Fibroblast of pulmonary artery (primary cell): Measurements from ENCODE around the gene OR10H5.
"Not testable (repeated sequence)": the region's sequence is repeated elsewhere in the genome, so short reads cannot be mapped to it uniquely, and the experiment has no call there.

ENCODE experiments used
- DNase-seq: peaks from one replicate; pipeline ENCODE4 v3.0.0-alpha.2; 2010; ENCODE audit warnings: low read depth
- H3K4me3 ChIP-seq: replicated peaks from 2 replicates; pipeline ENCODE4 v1.5.1; 2011; ENCODE audit warnings: low read depth, mild to moderate bottlenecking, control low read depth, low read length, moderate library complexity
- CTCF ChIP-seq: IDR thresholded peaks from 2 replicates; pipeline ENCODE4 v1.5.1; 2011; ENCODE audit warnings: mild to moderate bottlenecking, control low read depth, low read length, inconsistent platforms; ENCODE audit errors: missing control alignments

The OR10H5 gene

DNA sequence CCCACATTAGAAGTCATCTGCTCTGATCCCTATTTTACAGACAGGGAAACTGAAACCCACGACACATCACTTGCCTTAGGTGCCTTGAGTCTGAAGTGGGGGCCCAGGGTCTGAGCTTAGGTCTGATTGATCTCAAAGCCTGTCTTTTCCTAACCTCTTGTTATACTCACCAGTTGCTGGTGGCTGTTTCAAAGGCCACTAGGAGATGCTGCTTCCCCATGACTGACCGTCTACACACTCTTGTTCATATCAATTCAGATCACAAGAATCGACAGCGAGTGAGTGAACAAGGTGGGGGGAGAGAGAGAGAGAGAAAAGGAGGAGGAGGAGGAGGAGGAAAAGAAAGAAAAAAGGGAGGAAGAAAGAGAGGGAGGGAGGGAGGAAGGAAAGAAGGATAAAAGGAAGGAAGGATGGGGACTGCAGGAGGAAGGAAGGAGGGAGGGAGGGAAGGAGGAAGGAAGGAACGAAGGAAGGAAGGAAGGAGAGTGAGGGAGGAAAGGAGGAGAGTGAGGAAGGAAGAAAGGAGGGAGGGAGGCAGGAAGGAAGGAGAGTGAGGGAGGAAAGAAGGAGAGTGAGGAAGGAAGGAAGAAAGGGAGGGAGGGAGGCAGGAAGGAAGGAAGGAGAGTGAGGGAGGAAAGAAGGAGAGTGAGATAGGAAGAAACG, 24.7 kb downstream of the OR10H5 start:
- no peak for TF ChIP-seq CTCF
- no peak for DNase-seq
- no peak overlapping the region for H3K4me3 ChIP-seq

GRCh38 chr19:15813916-15814315, 26.5 kb downstream of the OR10H5 start:
- no peak for DNase-seq
- no peak for TF ChIP-seq CTCF
- H3K4me3 ChIP-seq: no peak overlapping the region

DNA sequence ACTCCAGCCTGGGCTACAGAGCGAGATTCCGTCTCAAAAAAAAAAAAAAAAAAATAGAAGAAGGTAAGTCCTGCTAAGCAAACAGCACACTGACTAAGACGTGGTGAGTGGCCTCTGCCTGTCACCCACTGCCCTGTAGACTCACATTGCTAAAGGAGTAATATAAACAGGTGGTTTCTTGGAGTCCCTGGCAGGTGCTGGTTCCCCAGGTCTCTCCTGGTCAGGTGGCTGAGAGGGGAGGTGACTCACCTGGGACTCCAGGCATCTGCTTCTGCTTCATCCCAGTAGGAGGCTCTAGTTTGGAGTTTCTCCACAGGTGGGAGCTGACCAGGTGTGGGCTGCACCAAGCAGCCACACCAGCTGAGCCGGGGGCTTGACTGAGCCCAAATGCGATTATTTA, 27.8 kb downstream of the OR10H5 start, which contains the start of gene OR10H1:
Gene OR10H1, minus strand, starts transcription at position 359 of the 400 bp plus-strand sequence. CDS start 7,627 bp downstream, outside the sequence.
- DNase-seq: no peak

GRCh38 chr19:15820646-15821045, 33.2 kb downstream of the OR10H5 start:
- TF ChIP-seq CTCF: no peak
- H3K4me3 ChIP-seq: no peak overlapping the region
- DNase-seq: no peak

More for the DNA sequence above, 27.8 kb downstream of the OR10H5 start, which contains the start of gene OR10H1:
- TF ChIP-seq CTCF: no peak
- no peak within 1 kb of the TSS for H3K4me3 ChIP-seq

GRCh38 chr19:15825753-15826152, 38.3 kb downstream of the OR10H5 start:
- H3K4me3 ChIP-seq: no peak overlapping the region
- no peak for DNase-seq
- no peak for TF ChIP-seq CTCF

DNA sequence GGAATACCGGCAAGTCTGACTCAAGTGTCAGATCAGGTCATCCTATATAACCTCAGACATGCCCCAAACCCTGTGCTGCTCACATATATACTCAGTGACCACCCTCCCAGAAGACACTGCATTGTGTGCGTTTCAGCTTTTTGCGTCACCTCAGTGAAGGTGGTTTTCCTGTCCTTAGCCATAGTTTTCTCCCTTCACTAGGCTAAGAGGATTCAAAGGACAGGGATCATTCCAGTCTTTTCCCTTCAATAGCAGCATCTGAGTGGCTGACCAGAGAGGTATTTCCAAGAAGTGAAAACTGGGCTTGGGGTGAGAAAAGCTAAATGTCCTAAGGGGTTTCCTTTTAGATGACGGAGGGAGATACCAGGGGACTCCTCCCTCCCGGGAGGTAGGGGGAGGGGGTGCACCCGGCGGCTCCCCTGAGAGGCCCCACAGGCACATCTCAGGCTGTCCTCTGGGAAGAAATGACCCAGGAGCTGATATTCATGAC, 40.7 kb downstream of the OR10H5 start:
- no peak for TF ChIP-seq CTCF
- H3K4me3 ChIP-seq: no peak overlapping the region
- DNase-seq: no peak

- DNase-seq, H3K4me3 ChIP-seq: not testable (repeated sequence)
Measured at GRCh38 chr19:15828611-15829305, 41.3 kb downstream of the OR10H5 start.
